Left colon (tissue), 2 donors: Measurements from ENCODE around the gene HSPA6. TPM values are rescaled to one million over a fixed set of nuclear protein-coding genes. Genes with fewer than 3 reads are reported as not detected.
"Not testable (repeated sequence)": the region's sequence is repeated elsewhere in the genome, so short reads cannot be mapped to it uniquely, and the experiment has no call there.

Source experiments
- ATAC-seq: fragments of 200-7000 bp; cut with Tn5 transposase; one replicate; pipeline ENCODE4 v1.9.1; 2020; ENCODE audit warnings: mild to moderate bottlenecking, moderate library complexity
- DNase-seq, 2 donors: peaks; one replicate each; pipeline ENCODE4 v3.0.0-alpha.2; 2020
- intact Hi-C, 2 donors: fragments of 100-400 bp; cut with DNase I in 1 of 2; cut with micrococcal nuclease in 1 of 2; formaldehyde crosslinking; loops; one replicate each; pipeline versions ENCODE4 v1.11.2 to v1.14.0; 2022; cut with DNase I, micrococcal nuclease
- total RNA-seq, 2 donors: library from RNA; stranded (reverse); fragmentation: NEBNext Ultra II Directional; extraction: Animal tissue kit (Norgen Biotek cat#: 25700); gene quantifications; one replicate each; pipeline ENCODE4 v1.2.1, GENCODE V29; 2021
- donor health status: DM: no; HTN: no; CAD: no.
- donor health status: DM: yes; HTN: yes; CAD: no.

The HSPA6 gene
- total RNA-seq, 2 donors from 2014 or later = 0.64 to 1.4 TPM

GRCh38 chr1:161550942-161551341 lies 26.6 kb downstream of the HSPA6 start:
- DNase-seq, intact Hi-C loops, ATAC-seq: not testable (repeated sequence)

- intact Hi-C loops, DNase-seq: not testable (repeated sequence)
Observed at GRCh38 chr1:161553631-161554030, 29.3 kb downstream of the HSPA6 start.

GRCh38 chr1:161554340-161554739 lies 30.0 kb downstream of the HSPA6 start:
- intact Hi-C loops, DNase-seq, ATAC-seq: not testable (repeated sequence)

More at GRCh38 chr1:161553631-161554030, 29.3 kb downstream of the HSPA6 start:
- ATAC-seq = not testable (repeated sequence)

GRCh38 chr1:161554815-161555417 lies 30.6 kb downstream of the HSPA6 start:
- DNase-seq, intact Hi-C loops, ATAC-seq: not testable (repeated sequence)

GRCh38 chr1:161556143-161556542 lies 31.8 kb downstream of the HSPA6 start:
- intact Hi-C loops, DNase-seq: not testable (repeated sequence)

GRCh38 chr1:161556990-161557389 lies 32.6 kb downstream of the HSPA6 start:
- ATAC-seq, intact Hi-C loops, DNase-seq: not testable (repeated sequence)

More at GRCh38 chr1:161556143-161556542, 31.8 kb downstream of the HSPA6 start:
- ATAC-seq = not testable (repeated sequence)

GRCh38 chr1:161557506-161558450 lies 33.4 kb downstream of the HSPA6 start:
- ATAC-seq, DNase-seq, intact Hi-C loops: not testable (repeated sequence)

- ATAC-seq = peak; percentile 52
- DNase-seq, intact Hi-C loops: not testable (repeated sequence)
Observed at GRCh38 chr1:161560960-161561715, 36.8 kb downstream of the HSPA6 start.

- intact Hi-C loops, DNase-seq, ATAC-seq: not testable (repeated sequence)
Observed at GRCh38 chr1:161562441-161562840, 38.1 kb downstream of the HSPA6 start.

- DNase-seq, ATAC-seq, intact Hi-C loops: not testable (repeated sequence)
Observed at GRCh38 chr1:161563522-161563921, 39.2 kb downstream of the HSPA6 start.

- intact Hi-C loops, ATAC-seq, DNase-seq: not testable (repeated sequence)
Observed at GRCh38 chr1:161566602-161566960, 42.2 kb downstream of the HSPA6 start.

GRCh38 chr1:161571703-161572102 lies 47.4 kb downstream of the HSPA6 start:
- DNase-seq, intact Hi-C loops, ATAC-seq: not testable (repeated sequence)

Other genes starting within 250 kb of the HSPA6 start
- gene MPZ, start 214.6 kb upstream of the HSPA6 start, total RNA-seq = 1 to 10 TPM; 1.3 to 5.0 TPM
- gene SDHC, start 210.2 kb upstream of the HSPA6 start, total RNA-seq = 100 to 1,000 TPM; 264 to 266 TPM
- gene CFAP126, start 156.7 kb upstream of the HSPA6 start, total RNA-seq = not detected
- gene FCGR2A, start 19.1 kb upstream of the HSPA6 start, total RNA-seq = 10 to 100 TPM in 1 of 2 donors, 1 to 10 TPM in 1; 5.5 to 17.4 TPM
- gene FCGR3A, start 25.3 kb downstream of the HSPA6 start, total RNA-seq = 10 to 100 TPM in 1 of 2 donors, 1 to 10 TPM in 1; 3.7 to 11.7 TPM
- under 1 TPM; 0.50 to 0.58 TPM for gene FCGR3B, start 106.6 kb downstream of the HSPA6 start, total RNA-seq
- 10 to 100 TPM in 1 of 2 donors, 1 to 10 TPM in 1; 5.1 to 10.0 TPM for gene FCGR2B, start 138.6 kb downstream of the HSPA6 start, total RNA-seq
- gene FCRLA, start 182.7 kb downstream of the HSPA6 start, total RNA-seq = 1 to 10 TPM in 1 of 2 donors, under 1 TPM in 1; 0.34 to 1.6 TPM
- not detected for gene FCRLB, start 197.0 kb downstream of the HSPA6 start, total RNA-seq
- gene DUSP12, start 225.2 kb downstream of the HSPA6 start, total RNA-seq = 10 to 100 TPM; 13.3 to 17.4 TPM
- gene ATF6, start 241.8 kb downstream of the HSPA6 start, total RNA-seq = 10 to 100 TPM; 23.8 to 26.1 TPM